ENCODE data around the gene DNM3.

The DNM3 gene

GRCh38 chr1:171872430-171872829 lies 31.1 kb downstream of the DNM3 start:
- no peak for TF ChIP-seq CTCF (IDR thresholded peaks at IDR 0.05; ENCODE audit: extremely low read depth, insufficient read depth, missing control alignments)
- in situ Hi-C loops (cut with MboI; ENCODE audit: low pct_unique_long_range_greater_than_20kb, low sequenced_read_pairs, unreplicated experiment), result no loop called here
- no peak for DNase-seq (ENCODE audit: low spot score)

- in situ Hi-C loops (cut with MboI; ENCODE audit: low pct_unique_long_range_greater_than_20kb, low sequenced_read_pairs, unreplicated experiment), result no loop called here
- DNase-seq (ENCODE audit: low spot score), result no peak
- no peak for TF ChIP-seq CTCF (IDR thresholded peaks at IDR 0.05; ENCODE audit: extremely low read depth, insufficient read depth, missing control alignments)
These were observed 32.4 kb downstream of the DNM3 start for GRCh38 chr1:171873664-171874063.

GRCh38 chr1:171877701-171878100 lies 36.4 kb downstream of the DNM3 start:
- DNase-seq (ENCODE audit: low spot score), result peak; percentile 59
- no peak for TF ChIP-seq CTCF (IDR thresholded peaks at IDR 0.05; ENCODE audit: extremely low read depth, insufficient read depth, missing control alignments)
- in situ Hi-C loops (cut with MboI; ENCODE audit: low pct_unique_long_range_greater_than_20kb, low sequenced_read_pairs, unreplicated experiment), result no loop called here

- TF ChIP-seq CTCF (IDR thresholded peaks at IDR 0.05; ENCODE audit: extremely low read depth, insufficient read depth, missing control alignments), result no peak
- DNase-seq (ENCODE audit: low spot score), result no peak
- in situ Hi-C loops (cut with MboI; ENCODE audit: low pct_unique_long_range_greater_than_20kb, low sequenced_read_pairs, unreplicated experiment), result no loop called here
These were observed 38.3 kb downstream of the DNM3 start for GRCh38 chr1:171879556-171879955.

- TF ChIP-seq CTCF (IDR thresholded peaks at IDR 0.05; ENCODE audit: extremely low read depth, insufficient read depth, missing control alignments), result no peak
- no peak for DNase-seq (ENCODE audit: low spot score)
- in situ Hi-C loops (cut with MboI; ENCODE audit: low pct_unique_long_range_greater_than_20kb, low sequenced_read_pairs, unreplicated experiment), result no loop called here
These were observed 40.1 kb downstream of the DNM3 start for GRCh38 chr1:171881442-171881841.

GRCh38 chr1:171883849-171884248 lies 42.6 kb downstream of the DNM3 start:
- in situ Hi-C loops (cut with MboI; ENCODE audit: low pct_unique_long_range_greater_than_20kb, low sequenced_read_pairs, unreplicated experiment), result no loop called here
- no peak for TF ChIP-seq CTCF (IDR thresholded peaks at IDR 0.05; ENCODE audit: extremely low read depth, insufficient read depth, missing control alignments)
- peak; percentile 23 for DNase-seq (ENCODE audit: low spot score)

GRCh38 chr1:171884475-171884874 lies 43.2 kb downstream of the DNM3 start:
- no peak for DNase-seq (ENCODE audit: low spot score)
- in situ Hi-C loops (cut with MboI; ENCODE audit: low pct_unique_long_range_greater_than_20kb, low sequenced_read_pairs, unreplicated experiment), result no loop called here
- no peak for TF ChIP-seq CTCF (IDR thresholded peaks at IDR 0.05; ENCODE audit: extremely low read depth, insufficient read depth, missing control alignments)

Data from GM13977 (cell line).